NOMO-1 (cell line): ENCODE results near the gene TGOLN2.

ENCODE experiments used
- DNase-seq, 2 experiments: peaks; one replicate each; lab custom pipeline; 2025; ENCODE audit not compliant: unreplicated experiment in 2 of 2; lab: John Stamatoyannopoulos, UW

Gene TGOLN2

DNA sequence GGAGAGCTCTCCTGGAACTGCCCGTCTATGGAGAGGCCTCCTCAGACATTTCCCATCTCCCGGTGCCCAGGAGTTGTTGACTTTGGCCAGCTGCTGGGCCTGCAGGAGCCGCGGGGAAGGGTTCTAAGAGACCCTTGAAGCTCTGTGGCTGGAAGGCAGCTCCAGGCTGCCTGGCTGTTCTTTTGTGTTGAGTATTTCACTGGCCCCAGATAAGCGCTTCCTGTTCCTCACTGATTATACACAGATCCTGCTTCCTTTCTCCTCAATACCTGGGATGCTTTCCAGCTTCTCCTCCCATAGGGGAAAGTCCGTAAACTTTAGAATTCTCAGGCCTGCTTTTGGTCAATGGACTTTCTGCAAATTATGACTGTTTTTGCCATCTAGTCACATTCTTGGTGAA, 57.8 kb downstream of the TGOLN2 start:
- no peak for DNase-seq
